ENCODE measurements around the gene CLIC6. TPM values are rescaled to one million over a fixed set of nuclear protein-coding genes. Genes with fewer than 3 reads are reported as not detected.

The CLIC6 gene
- total RNA-seq, 2 experiments from 2014 or later: 0.07 to 0.11 TPM

Other genes starting within 250 kb of the CLIC6 start
- not detected for gene SMIM34, start 245.0 kb upstream of the CLIC6 start, total RNA-seq
- gene KCNE1, start 156.8 kb upstream of the CLIC6 start, total RNA-seq: under 1 TPM in 1 of 2 experiments, not detected in 1; 0.07 TPM
- gene RCAN1, start 53.9 kb upstream of the CLIC6 start, total RNA-seq: 1 to 10 TPM; 9.9 to 10.0 TPM

Data from activated CD4-positive, alpha-beta T cell treated with anti-CD3 and anti-CD28 coated beads for 36 hours (primary cell).